ENCODE measurements around the gene SALL2.
"Not testable (repeated sequence)": the region's sequence is repeated elsewhere in the genome, so short reads cannot be mapped to it uniquely, and the experiment has no call there.

The SALL2 gene

GRCh38 chr14:21553266-21553665, 27.1 kb upstream of the SALL2 start:
- no peak for DNase-seq (ENCODE audit: low read depth)
- TF ChIP-seq CTCF (IDR thresholded peaks at IDR 0.05; ENCODE audit: low read depth, low read length, missing control alignments): no peak
- H3K4me3 ChIP-seq (ENCODE audit: low read depth, low read length): no peak overlapping the region
- in situ Hi-C loops (cut with HindIII; ENCODE audit: low sequenced_read_pairs): no loop called here

- in situ Hi-C loops (cut with HindIII; ENCODE audit: low sequenced_read_pairs); DNase-seq (ENCODE audit: low read depth); H3K4me3 ChIP-seq (ENCODE audit: low read depth, low read length): not testable (repeated sequence)
Observed at GRCh38 chr14:21544588-21544987, 18.4 kb upstream of the SALL2 start.

GRCh38 chr14:21543963-21544362, 17.8 kb upstream of the SALL2 start:
- no peak overlapping the region for H3K4me3 ChIP-seq (ENCODE audit: low read depth, low read length)
- DNase-seq (ENCODE audit: low read depth): no peak
- TF ChIP-seq CTCF (IDR thresholded peaks at IDR 0.05; ENCODE audit: low read depth, low read length, missing control alignments): no peak
- in situ Hi-C loops (cut with HindIII; ENCODE audit: low sequenced_read_pairs): no loop called here

- no peak for TF ChIP-seq CTCF (IDR thresholded peaks at IDR 0.05; ENCODE audit: low read depth, low read length, missing control alignments)
- in situ Hi-C loops (cut with HindIII; ENCODE audit: low sequenced_read_pairs): no loop called here
- H3K4me3 ChIP-seq (ENCODE audit: low read depth, low read length): no peak overlapping the region
- DNase-seq (ENCODE audit: low read depth): no peak
Observed at GRCh38 chr14:21543521-21543960, 17.4 kb upstream of the SALL2 start.

- H3K4me3 ChIP-seq (ENCODE audit: low read depth, low read length): no peak overlapping the region
- DNase-seq (ENCODE audit: low read depth): no peak
- in situ Hi-C loops (cut with HindIII; ENCODE audit: low sequenced_read_pairs): no loop called here
- no peak for TF ChIP-seq CTCF (IDR thresholded peaks at IDR 0.05; ENCODE audit: low read depth, low read length, missing control alignments)
Observed at GRCh38 chr14:21541413-21542074, 15.4 kb upstream of the SALL2 start.

GRCh38 chr14:21539189-21539940, 13.2 kb upstream of the SALL2 start:
- no peak overlapping the region for H3K4me3 ChIP-seq (ENCODE audit: low read depth, low read length)
- no peak for TF ChIP-seq CTCF (IDR thresholded peaks at IDR 0.05; ENCODE audit: low read depth, low read length, missing control alignments)
- no peak for DNase-seq (ENCODE audit: low read depth)
- in situ Hi-C loops (cut with HindIII; ENCODE audit: low sequenced_read_pairs): no loop called here

- TF ChIP-seq CTCF (IDR thresholded peaks at IDR 0.05; ENCODE audit: low read depth, low read length, missing control alignments): no peak
Observed at GRCh38 chr14:21537090-21537424, 10.9 kb upstream of the SALL2 start.

More at GRCh38 chr14:21537090-21537424, 10.9 kb upstream of the SALL2 start:
- DNase-seq (ENCODE audit: low read depth): no peak
- peak overlapping the region; percentile 28 for H3K4me3 ChIP-seq (ENCODE audit: low read depth, low read length)
- in situ Hi-C loops (cut with HindIII; ENCODE audit: low sequenced_read_pairs): no loop called here
